Progenitor cell of endocrine pancreas (in vitro differentiated cells): ENCODE measurements around the gene TSR1. TPM values are rescaled to one million over a fixed set of nuclear protein-coding genes. Genes with fewer than 3 reads are reported as not detected.

Experiments
- DNase-seq: peaks from one replicate; pipeline ENCODE4 v3.0.0; 2021; ENCODE audit warnings: low spot score; ENCODE audit not compliant: unreplicated experiment
- H3K27ac Mint-ChIP-seq: 2 replicates; pipeline ENCODE4 v1.8.0; 2021; ENCODE audit warnings: mild to moderate bottlenecking, moderate library complexity, mixed read lengths
- H3K27me3 Mint-ChIP-seq: 2 replicates; pipeline ENCODE4 v1.8.0; 2021; ENCODE audit warnings: mixed read lengths
- H3K36me3 Mint-ChIP-seq: 2 replicates; pipeline ENCODE4 v1.8.0; 2022; ENCODE audit warnings: mixed read lengths; ENCODE audit not compliant: insufficient read depth
- H3K4me1 Mint-ChIP-seq: 2 replicates; pipeline ENCODE4 v1.8.0; 2021; ENCODE audit warnings: low read depth, mixed read lengths
- H3K4me3 Mint-ChIP-seq: 2 replicates; pipeline ENCODE4 v1.8.0; 2021; ENCODE audit warnings: low read depth, mild to moderate bottlenecking, moderate library complexity, mixed read lengths
- H3K9me3 Mint-ChIP-seq: 2 replicates; pipeline ENCODE4 v1.8.0; 2021; ENCODE audit warnings: low read depth, mixed read lengths
- CTCF ChIP-seq: fragments of 200-600 bp; sonication (generic); IDR thresholded peaks from one replicate; pipeline ENCODE4 v1.5.0; 2021; ENCODE audit warnings: antibody characterized with exemption, mild to moderate bottlenecking; ENCODE audit not compliant: unreplicated experiment
- total RNA-seq: library from RNA; stranded (reverse); gene quantifications from 2 replicates; pipeline ENCODE4 v1.2.1, GENCODE V29; 2021

TSR1 gene
- total RNA-seq, 1 donor from 2014 or later, result 33.5 TPM

GRCh38 chr17:2368359-2368758, 32.1 kb upstream of the TSR1 start:
- no peak for TF ChIP-seq CTCF
- Mint-ChIP-seq H3K36me3 (peaks cover 3% of the 10 kb centered on the region), H3K27ac (no peak overlapping the region), H3K4me1 (no peaks in the 10 kb centered on the region), H3K4me3 (no peak overlapping the region), H3K9me3 (no peaks in the 10 kb centered on the region), H3K27me3 (no peaks in the 10 kb centered on the region)
- DNase-seq, result no peak

GRCh38 chr17:2366747-2367494, 30.7 kb upstream of the TSR1 start:
- DNase-seq, result no peak
- H3K27ac Mint-ChIP-seq, result no peak overlapping the region
- no peaks in the 10 kb centered on the region for H3K4me1 Mint-ChIP-seq
- peak; percentile 30 for TF ChIP-seq CTCF
- H3K9me3 Mint-ChIP-seq, result no peaks in the 10 kb centered on the region
- H3K27me3 Mint-ChIP-seq, result no peaks in the 10 kb centered on the region
- H3K36me3 Mint-ChIP-seq, result peaks cover 5% of the 10 kb centered on the region
- no peak overlapping the region for H3K4me3 Mint-ChIP-seq

- no peak for DNase-seq
- Mint-ChIP-seq H3K4me1 (no peaks in the 10 kb centered on the region), H3K27me3 (no peaks in the 10 kb centered on the region), H3K9me3 (no peaks in the 10 kb centered on the region), H3K36me3 (peaks cover 5% of the 10 kb centered on the region), H3K4me3 (no peak overlapping the region), H3K27ac (no peak overlapping the region)
- no peak for TF ChIP-seq CTCF
Measured at GRCh38 chr17:2365132-2365531, 28.9 kb upstream of the TSR1 start.

- Mint-ChIP-seq H3K27me3 (no peaks in the 10 kb centered on the region), H3K4me1 (no peaks in the 10 kb centered on the region), H3K9me3 (no peaks in the 10 kb centered on the region), H3K27ac (no peak overlapping the region), H3K36me3 (peaks cover 5% of the 10 kb centered on the region), H3K4me3 (no peak overlapping the region)
- no peak for TF ChIP-seq CTCF
- no peak for DNase-seq
Measured at GRCh38 chr17:2364763-2365116, 28.5 kb upstream of the TSR1 start.

GRCh38 chr17:2363851-2364762, 27.9 kb upstream of the TSR1 start:
- Mint-ChIP-seq H3K4me1 (peaks cover 2% of the 10 kb centered on the region), H3K36me3 (peaks cover 4% of the 10 kb centered on the region), H3K27ac (no peak overlapping the region), H3K4me3 (no peak overlapping the region), H3K9me3 (no peaks in the 10 kb centered on the region), H3K27me3 (no peaks in the 10 kb centered on the region)
- no peak for TF ChIP-seq CTCF
- DNase-seq, result no peak
